Activated naive CD4-positive, alpha-beta T cell (primary cell): ENCODE measurements around the gene TRPM7.
A peak's percentile ranks its signal among the peaks of the same experiment; 100 is the strongest.
"Not testable (repeated sequence)": the region's sequence is repeated elsewhere in the genome, so short reads cannot be mapped to it uniquely, and the experiment has no call there.

Experiments
- DNase-seq, 4 experiments: peaks; one replicate each; lab custom pipeline; 2025; lab: John Stamatoyannopoulos, UW

TRPM7 gene, protein sequence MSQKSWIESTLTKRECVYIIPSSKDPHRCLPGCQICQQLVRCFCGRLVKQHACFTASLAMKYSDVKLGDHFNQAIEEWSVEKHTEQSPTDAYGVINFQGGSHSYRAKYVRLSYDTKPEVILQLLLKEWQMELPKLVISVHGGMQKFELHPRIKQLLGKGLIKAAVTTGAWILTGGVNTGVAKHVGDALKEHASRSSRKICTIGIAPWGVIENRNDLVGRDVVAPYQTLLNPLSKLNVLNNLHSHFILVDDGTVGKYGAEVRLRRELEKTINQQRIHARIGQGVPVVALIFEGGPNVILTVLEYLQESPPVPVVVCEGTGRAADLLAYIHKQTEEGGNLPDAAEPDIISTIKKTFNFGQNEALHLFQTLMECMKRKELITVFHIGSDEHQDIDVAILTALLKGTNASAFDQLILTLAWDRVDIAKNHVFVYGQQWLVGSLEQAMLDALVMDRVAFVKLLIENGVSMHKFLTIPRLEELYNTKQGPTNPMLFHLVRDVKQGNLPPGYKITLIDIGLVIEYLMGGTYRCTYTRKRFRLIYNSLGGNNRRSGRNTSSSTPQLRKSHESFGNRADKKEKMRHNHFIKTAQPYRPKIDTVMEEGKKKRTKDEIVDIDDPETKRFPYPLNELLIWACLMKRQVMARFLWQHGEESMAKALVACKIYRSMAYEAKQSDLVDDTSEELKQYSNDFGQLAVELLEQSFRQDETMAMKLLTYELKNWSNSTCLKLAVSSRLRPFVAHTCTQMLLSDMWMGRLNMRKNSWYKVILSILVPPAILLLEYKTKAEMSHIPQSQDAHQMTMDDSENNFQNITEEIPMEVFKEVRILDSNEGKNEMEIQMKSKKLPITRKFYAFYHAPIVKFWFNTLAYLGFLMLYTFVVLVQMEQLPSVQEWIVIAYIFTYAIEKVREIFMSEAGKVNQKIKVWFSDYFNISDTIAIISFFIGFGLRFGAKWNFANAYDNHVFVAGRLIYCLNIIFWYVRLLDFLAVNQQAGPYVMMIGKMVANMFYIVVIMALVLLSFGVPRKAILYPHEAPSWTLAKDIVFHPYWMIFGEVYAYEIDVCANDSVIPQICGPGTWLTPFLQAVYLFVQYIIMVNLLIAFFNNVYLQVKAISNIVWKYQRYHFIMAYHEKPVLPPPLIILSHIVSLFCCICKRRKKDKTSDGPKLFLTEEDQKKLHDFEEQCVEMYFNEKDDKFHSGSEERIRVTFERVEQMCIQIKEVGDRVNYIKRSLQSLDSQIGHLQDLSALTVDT (N-terminal part only)

DNA sequence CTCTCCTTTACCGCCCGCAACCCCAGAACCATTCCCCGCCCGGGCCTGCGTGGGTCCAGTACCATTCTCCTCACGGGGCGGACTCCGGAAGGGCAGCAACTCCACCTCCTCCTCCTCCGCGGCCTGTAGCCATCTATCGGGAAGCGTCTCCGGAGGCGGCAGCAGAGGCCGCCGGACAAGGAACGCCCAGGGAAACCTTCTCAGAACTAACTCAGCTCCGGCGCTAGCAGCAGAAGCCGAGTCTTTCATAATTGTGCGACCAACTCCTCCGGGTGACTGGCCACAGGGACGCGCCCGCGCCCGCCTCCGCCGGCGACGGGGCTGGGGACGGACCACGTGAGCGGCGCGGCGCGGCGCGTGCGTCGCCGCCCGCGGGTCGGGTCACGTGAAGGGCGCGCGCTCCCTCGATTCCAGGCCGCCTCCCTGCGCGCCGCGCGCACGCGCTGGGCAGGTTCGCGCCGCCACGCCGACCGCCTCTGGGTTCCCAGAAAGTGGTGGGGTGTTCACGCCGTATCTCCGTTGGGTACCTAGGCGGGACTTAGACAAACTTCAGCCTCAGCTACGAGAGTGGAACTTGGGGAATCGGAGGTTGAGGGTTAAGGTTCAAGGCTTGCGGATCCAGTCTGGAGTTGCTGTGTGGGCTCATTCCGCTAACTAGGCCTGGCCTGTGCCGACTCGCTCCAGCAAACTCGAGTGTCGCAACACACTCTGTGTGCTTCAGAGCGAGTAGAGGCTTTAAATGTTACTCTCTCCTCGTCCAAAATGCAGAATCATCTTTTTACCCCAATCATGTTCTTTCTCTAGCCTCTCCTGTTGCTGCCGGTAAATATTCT, at the start of gene TRPM7:
Gene TRPM7, minus strand, starts transcription at position 329 of the 833 bp plus-strand sequence. Its CDS starts 264 bp downstream, at position 65.
- peak; percentile 53 to 85 (median 72) for DNase-seq

DNA sequence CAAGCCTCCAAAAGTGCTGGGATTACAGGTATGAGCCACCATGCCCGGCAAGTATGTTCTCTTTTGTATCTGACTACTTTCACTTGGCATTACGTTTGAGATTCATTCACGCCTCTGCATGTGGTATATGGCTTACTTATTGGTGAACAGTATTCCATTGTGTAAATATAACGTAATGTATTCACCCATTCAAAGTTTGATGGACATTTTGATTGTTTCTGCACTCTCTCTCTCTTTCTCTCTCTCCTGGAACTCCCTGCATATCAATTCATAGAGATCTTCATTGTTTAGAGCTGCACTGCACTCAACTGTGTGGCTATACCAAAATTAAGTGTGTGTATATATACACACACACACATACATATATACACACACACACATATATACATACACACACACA, 48.6 kb upstream of the TRPM7 start:
- no peak for DNase-seq

DNA sequence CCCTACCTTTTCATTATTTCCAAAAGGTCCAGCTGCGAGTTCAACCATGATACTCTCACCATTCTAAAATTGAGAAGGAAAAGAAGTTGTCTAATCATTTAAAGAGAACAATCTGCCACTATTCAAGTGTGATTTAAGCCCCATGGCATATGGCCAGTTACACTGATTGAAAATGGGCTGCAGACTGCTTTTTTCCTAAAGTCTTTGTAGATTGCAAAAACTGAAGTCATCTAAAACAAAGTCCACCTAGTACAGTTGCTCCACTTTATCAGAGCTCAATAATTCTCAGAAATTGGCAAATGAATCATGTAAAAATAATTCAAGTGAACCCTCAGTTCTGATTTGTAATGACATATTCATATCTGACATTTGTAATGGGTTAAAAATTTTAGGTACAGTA, 39.7 kb upstream of the TRPM7 start:
- no peak for DNase-seq

DNA sequence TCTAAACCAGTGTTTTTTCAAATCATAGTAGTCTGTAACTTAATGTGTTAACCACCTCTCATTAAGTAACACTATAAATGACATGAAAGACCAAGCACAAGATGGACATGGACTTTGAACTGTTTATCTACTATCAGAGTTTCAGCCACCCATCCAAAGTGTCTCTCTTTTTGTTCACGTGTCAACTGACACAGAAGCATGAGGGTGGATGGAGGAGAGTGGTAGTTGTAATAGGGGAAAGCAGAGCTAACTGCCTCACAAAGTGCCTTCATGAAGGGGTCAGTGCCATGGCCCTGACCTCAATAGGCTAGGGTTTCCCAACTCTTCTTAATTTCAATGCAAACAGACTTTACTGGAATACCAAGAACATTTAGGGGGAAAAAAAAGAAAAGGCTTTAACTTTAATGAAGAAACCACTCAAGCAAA, 32.1 kb upstream of the TRPM7 start:
- DNase-seq = no peak

DNA sequence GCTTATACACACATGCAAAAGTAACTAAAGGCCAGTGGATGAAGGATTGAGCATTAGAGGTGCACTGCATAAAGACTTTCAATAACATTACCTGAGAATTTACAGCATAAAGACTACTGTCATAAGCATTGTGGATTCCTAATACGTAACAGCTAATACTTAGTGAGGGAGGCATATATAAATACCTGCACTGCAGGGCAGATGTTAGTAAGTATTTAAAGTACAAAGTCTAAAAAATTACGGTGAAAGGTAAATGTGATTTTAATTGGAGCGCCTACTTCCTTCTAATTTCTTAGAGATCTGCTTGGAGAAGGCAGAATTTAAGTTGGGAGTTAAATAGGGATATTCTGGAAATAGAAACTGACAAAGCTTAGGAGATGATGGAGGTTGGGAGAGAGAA, 25.4 kb upstream of the TRPM7 start:
- no peak for DNase-seq

DNA sequence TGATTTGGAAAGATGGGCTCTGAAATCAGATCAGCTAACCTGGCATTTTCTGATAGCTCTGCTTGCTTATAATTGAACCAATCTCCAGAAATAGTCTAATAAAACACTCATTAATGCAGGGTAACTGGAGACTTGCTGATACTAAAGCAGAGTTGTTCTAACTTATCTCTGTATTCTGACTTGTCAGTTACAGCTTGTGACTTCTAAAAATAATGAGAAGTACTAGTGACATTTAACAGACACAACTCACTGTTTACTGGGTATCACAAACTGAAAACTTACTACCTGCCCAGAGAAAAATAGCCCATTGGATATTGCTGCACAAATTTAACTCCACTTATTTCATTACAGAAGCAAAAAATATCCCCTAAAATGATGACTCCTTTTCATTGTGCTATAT, 24.0 kb upstream of the TRPM7 start:
- no peak for DNase-seq

DNA sequence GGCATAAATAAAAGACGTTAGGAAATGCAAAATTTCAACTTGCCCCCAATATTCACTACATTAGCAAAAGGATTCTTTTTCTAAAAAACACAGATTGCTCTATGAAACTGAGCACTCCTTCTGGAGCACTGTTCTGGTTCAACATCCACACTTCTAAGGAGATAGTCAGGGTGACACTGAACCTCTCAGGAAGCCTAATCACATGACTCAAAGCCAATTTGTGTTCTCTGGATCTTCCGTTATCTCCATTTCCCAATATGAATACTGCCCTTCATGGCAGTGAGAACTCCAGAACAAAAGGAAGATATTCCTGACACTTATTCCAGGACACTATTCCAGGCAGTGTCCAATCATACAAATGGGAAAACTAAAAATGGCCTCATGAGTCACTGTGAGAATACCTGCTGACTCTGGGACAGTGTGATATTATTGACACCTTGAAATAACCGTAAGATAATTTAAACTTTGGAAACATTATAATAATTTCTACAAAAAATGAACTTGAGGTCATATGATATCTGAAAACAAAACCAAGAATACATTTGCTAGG, 21.4 kb upstream of the TRPM7 start:
- no peak for DNase-seq

DNA sequence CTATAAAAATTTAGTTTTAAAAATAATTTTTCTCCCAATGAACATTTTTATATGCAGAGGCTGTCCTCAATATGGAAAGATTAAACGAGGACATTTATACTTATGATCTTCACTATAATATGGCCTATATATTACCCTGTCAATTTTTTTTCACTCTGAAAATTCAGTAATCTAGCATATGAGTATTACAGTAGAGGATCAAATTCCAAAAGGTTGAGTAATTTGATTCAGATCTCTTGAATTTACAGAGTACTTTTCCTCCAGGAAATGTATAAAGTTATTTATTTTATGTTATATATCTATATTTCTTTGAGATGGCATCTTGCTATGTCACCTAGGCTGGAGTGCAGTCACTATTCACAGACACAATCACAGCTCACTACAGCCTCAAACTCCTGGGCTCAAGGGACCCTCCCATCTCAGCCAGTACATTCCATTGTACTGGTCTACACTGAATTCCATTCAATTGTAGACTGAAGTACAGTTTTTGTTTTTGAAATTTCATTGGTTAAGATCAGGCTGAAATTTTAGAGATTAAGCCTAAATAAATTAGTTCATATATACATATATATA, 16.3 kb upstream of the TRPM7 start:
- no peak for DNase-seq

DNA sequence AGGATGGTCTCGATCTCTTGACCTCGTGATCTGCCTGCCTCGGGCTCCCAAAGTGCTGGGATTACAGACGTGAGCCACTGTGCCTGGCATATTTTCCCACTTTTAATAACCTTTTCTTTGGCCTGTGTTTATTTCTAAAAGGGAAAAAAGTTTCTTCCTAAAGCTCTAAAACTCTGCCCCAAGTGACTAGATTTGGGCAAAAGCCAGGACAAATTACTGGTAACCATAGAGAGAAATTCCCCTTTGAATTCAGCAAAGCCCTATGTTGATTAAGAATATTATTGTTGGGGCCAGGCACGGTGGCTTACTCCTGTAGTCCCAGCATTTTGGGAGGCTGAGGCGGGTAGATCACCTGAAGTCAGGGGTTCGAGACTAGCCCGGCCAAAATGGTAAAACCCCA, 11.5 kb upstream of the TRPM7 start:
- DNase-seq = no peak

DNA sequence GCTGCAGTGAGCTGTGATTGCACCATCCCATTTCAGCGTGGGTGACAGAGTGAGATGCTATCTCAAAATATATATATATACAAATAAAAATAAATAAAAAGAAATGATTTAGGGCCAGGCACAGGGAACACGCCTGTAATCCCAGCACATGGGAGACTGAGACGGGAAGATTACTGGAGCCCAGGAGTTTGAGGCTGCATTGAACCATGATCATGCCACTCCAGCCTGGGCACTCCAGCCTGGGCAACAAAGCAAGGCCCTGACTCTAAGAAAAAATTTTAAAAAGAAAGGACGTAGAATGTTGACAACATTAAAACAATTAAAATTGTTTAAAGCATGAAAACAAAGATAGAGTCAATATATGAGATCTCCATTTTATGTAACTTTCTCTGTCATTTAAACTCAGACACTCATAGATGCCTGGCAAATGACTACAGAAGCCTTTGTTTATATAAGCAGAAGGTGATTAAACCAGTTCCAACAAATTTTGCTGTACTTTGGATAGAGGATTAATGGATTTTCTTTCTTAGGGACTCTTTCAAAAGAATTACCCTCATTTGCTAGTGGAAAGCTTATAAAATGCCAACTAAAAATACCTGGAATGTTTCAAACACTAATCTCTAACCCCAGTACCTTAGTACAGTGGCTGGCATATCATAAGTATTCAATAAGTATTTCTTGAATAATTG, 10.7 kb upstream of the TRPM7 start:
- no peak for DNase-seq

DNA sequence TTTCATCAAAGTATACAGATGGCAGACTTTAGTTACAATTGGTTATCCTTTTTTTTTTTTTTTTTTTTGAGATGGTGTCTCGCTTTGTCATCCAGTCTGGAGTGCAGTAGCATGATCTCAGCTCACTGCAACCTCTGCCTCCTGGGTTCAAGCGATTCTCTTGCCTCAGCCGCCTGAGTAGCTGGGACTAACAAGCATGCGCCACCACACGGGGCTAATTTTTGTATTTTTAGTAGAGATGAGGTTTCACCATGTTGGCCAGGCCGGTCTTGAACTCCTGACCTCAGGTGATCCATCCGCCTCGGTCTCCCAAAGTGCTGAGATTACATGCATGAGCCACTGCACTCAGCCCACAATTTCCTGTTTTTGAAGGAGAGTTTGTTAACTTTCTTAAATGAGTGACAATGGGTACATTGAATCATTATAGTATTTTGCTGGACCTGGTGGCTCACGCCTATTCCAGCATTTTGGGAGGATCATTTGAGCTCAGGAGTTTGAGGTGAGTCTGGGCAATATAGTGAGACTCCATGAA, 8.1 kb upstream of the TRPM7 start:
- DNase-seq = not testable (repeated sequence)

DNA sequence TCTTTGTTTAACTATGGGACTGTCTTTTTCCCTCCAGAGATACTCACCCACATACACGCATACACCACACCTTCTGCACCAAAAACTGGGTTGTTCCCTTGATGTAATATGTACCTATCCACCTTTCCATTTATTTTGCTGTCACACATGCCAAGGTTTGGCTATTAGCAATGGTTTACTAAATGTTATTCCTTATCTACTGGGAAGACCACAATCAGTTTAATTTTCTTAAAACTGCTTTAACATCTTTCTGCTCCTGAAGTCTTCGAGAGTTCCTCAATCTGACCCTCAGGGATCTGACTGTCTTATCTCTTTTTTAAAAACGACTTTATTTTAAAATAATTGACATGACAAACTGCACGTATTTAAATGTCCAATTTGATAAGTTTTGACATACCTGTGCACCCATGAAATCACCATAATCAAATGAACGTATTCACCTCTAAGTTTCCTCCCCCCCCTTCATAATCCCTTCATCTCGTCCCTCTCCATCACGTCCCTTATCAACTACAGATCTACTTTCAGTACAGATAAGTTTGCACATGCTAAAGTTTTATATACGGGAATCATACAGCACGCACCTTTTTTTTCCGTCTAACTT, 805 bp upstream of the TRPM7 start:
- DNase-seq = no peak

DNA sequence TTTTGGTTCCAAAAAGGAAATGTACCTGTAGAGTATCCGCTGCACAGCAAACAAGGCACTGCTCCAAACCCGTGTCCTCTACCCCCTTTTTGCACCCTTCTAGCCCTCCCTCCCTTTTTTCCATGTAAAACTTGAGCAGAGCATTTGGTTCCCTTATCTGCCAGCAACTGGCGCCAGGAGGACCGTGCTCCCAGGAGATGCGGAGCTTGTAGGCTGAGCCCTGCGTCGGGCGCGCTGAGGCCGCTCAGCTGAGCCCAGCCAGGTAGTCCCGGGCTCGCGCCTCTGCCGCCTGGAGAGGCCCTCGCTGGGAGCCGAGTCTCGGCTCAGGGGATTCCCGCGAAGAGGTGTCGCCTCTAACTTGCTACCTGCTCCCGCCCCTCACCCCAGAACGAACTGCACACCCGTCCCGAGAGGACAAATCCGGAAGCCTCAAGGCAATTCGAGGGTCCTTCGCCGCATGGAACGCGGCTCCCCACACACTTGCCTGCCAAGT, 575 bp downstream of the TRPM7 start:
- peak; percentile 35 to 53 (median 44) for DNase-seq

DNA sequence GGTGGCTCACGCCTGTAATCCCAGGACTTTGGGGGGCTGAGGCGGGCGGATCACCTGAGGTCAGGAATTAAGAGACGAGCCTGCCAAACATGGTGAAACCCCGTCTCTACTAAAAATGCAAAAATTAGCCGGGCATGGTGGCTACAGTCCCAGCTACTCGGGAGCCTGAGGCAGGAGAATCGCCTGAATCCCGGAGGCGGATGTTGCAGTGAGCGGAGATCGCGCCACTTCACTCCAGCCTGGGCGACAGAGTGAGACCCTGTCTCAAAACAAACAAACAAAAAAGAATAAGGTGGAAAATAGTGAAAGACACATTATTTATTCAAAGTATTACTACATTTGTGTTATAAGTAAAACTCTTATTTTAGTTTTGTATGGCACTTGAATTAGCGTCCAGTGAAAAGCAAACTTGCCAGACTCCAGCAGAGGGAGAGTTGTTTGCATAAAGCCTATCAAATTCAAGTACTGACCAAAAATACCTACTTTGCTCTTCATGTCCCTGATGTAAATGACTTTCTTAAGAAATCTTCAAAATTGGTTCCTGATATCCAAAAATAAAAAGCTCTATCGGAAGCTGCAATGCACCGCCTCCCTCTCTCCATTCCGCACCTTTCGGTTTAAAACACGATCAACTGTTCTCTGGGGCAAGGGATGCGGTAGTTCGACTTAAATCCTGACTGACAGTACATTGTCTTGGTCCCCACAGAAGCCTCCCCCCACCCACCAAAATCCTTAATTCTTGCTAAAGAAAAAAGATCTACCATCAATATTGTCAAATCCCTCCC, 1.2 kb downstream of the TRPM7 start:
- DNase-seq = no peak

DNA sequence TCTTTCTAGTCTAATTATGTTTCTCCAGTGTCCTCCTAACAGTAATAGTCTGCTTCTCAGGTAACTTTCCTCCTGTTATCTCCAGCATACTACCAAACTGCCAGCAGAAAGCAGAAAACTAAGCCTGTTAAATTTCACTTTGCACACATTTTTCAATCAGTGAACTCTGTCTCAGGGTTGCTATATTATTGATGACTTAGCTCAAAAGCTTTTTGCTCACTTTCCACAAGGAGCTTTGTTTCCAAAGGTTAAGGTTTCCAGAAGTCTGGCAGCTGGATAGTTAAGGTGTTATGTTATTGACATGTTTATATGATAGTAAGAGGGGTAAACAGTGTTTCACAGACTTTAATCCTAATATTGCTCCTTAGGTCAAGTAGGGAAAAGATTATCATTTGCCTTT, 5.1 kb downstream of the TRPM7 start:
- no peak for DNase-seq

DNA sequence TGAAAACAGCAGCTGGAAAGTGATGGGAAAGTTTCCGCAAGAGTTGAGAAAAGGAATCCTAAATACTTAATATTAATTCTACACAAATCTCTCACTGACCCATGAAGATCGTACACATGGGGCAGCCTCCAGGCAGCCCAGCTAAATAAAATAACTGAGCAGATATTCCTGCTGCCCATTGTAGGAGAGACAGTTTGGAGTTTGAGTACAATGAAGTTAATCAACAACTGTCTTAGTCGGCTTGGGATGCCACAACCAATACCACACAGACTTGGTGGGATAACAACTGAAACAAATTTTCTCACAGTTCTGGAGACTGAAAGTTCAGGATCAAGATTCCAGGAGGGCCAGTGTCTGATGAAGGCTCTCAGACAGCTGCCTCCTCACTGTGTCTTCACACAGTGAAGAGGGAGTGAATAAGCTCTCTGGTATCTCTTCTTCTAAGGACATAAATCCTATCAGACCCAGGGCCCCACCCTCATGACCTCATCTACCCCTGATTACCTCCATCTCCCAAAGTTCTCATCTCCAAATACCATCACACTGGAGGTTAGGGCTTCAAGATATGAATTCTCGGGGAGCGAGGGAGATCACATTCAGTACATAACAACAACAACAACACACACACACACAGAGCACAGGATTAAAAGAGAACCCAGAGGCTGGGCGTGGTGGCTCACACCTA, 9.7 kb downstream of the TRPM7 start:
- DNase-seq = no peak

DNA sequence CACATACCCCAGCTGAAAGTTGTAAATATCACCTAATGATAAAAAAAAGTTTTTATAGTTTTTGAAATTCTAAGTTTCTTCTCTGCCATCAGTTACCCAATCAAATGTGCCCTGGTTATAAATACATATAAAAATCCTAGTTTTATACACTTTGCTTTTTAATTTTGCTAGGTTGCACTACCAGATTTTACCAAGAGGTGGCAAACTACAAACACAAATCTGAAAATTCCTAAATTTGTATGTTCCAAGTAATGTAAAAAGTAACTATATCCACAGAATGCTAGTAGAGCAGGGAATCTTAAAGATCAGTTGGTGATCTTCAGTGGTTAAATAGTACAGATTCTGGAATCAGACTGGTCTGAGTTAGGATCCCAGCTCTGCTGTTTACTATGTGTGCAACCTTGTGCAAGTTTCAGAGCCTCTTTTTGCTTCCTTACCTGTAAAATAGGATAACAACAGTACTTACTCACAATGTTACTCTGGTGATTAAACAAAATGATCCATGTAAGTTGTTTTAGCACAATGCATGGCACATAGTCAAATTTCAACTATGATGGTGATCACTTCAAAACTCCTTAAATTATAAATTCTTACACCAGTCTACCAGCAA, 11.0 kb downstream of the TRPM7 start:
- no peak for DNase-seq
